GM12872 (cell line): ENCODE results near the gene CD82.
A peak's percentile ranks its signal among the peaks of the same experiment; 100 is the strongest.

Experiments
- TF ChIP-seq, protein P1 (sequence below): IDR thresholded peaks from 3 replicates; pipeline ENCODE4 v1.5.1; 2011; ENCODE audit warnings: low read depth, mild to moderate bottlenecking, low read length, moderate library complexity; ENCODE audit not compliant: insufficient read depth

CD82 gene

DNA sequence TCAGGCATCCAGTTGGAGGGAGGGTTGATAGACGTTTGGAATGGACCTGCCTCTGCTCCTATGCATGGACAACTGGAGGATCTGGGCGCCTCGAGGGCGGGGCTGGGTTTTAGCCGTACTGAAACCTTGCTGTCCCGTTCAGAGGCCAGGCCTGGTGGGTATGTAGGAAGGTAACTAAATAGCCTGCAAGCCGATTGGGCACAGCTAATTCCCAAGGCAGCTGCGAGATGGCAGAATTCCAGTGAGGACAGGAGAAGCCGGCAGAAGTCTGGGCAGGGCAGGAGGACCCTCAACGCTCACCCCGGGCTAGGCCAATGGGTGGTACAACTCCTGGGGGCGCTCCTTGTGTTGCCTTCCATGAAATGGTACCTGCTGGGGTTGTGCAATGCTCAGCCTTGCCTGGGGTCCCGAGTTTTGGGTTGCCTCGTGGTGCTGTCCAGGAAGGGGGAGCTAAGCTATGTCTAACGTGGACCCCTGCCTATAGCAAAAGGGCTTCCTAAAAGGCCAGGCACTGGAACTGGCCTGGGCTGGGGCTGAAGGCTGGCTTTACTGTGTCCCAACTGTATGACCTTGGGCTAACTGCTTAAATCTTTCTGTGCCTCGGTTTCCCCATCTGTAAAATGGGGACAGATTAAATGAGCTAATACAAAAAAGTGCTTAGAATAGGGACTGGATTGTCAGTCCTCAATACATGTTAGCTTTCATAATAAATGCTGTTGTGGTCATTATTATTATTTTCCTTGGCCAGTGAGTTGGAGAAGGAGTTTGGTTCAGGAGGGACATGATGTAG is 30.1 kb upstream of the CD82 start:
- TF ChIP-seq, protein P1, sequence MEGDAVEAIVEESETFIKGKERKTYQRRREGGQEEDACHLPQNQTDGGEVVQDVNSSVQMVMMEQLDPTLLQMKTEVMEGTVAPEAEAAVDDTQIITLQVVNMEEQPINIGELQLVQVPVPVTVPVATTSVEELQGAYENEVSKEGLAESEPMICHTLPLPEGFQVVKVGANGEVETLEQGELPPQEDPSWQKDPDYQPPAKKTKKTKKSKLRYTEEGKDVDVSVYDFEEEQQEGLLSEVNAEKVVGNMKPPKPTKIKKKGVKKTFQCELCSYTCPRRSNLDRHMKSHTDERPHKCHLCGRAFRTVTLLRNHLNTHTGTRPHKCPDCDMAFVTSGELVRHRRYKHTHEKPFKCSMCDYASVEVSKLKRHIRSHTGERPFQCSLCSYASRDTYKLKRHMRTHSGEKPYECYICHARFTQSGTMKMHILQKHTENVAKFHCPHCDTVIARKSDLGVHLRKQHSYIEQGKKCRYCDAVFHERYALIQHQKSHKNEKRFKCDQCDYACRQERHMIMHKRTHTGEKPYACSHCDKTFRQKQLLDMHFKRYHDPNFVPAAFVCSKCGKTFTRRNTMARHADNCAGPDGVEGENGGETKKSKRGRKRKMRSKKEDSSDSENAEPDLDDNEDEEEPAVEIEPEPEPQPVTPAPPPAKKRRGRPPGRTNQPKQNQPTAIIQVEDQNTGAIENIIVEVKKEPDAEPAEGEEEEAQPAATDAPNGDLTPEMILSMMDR, result no peak

GRCh38 chr11:44536788-44537516 is 28.5 kb upstream of the CD82 start:
- TF ChIP-seq, protein P1, result no peak

GRCh38 chr11:44537679-44538078 is 27.8 kb upstream of the CD82 start:
- TF ChIP-seq, protein P1, result no peak

- TF ChIP-seq, protein P1, result peak; percentile 99
Measured at GRCh38 chr11:44538375-44539054, 26.9 kb upstream of the CD82 start.

GRCh38 chr11:44539971-44540370 is 25.5 kb upstream of the CD82 start:
- TF ChIP-seq, protein P1, result no peak

DNA sequence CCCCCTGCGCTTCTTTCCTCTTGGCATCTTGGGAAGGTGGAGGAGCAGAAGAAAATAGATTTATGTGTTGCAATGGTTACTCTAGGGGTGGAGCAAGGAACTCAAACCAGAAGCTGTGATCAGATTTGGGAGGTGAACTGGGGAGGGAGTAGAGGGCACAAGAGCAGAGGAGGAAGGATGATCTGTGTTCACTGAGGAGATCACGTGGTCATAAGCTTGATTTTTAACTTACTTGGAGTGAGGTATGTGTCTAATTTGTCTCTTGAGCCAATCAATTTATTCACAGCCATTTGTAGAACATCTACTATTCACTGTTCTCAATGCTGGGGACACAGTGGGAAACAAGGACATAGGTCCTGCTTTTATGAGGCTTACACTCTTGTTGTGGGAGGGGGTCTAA is 24.8 kb upstream of the CD82 start:
- TF ChIP-seq, protein P1, result no peak

GRCh38 chr11:44542372-44542771 is 23.1 kb upstream of the CD82 start:
- TF ChIP-seq, protein P1, result no peak
